GM19468 (cell line): ENCODE measurements around the gene TROAP.
"Not testable (repeated sequence)": the region's sequence is repeated elsewhere in the genome, so short reads cannot be mapped to it uniquely, and the experiment has no call there.

ENCODE experiments used
- ATAC-seq: cut with Tn5 transposase; IDR thresholded peaks from one replicate; pipeline ENCODE4 v1.9.1; 2021; ENCODE audit warnings: mild to moderate bottlenecking, moderate library complexity, moderate number of reproducible peaks; ENCODE audit not compliant: unreplicated experiment; ENCODE audit errors: extremely low read depth

The TROAP gene

GRCh38 chr12:49322708-49323523 lies at the start of gene TROAP:
Gene TROAP (plus strand): TSS chr12:49323255. CDS start chr12:49323609, 354 bp downstream.
- peak; percentile 97 for ATAC-seq

- ATAC-seq: no peak
Measured at GRCh38 chr12:49273726-49274395, 49.2 kb upstream of the TROAP start.

GRCh38 chr12:49274396-49275069 lies 48.5 kb upstream of the TROAP start:
- ATAC-seq: no peak

GRCh38 chr12:49276304-49277290 lies 46.5 kb upstream of the TROAP start:
- ATAC-seq: no peak

- ATAC-seq: no peak
Measured at GRCh38 chr12:49277466-49277865, 45.6 kb upstream of the TROAP start.

GRCh38 chr12:49279706-49280159 lies 43.3 kb upstream of the TROAP start:
- no peak for ATAC-seq

GRCh38 chr12:49280545-49280944 lies 42.5 kb upstream of the TROAP start:
- ATAC-seq: not testable (repeated sequence)

GRCh38 chr12:49282302-49282701 lies 40.8 kb upstream of the TROAP start:
- ATAC-seq: no peak

- ATAC-seq: not testable (repeated sequence)
Measured at GRCh38 chr12:49282740-49283375, 40.2 kb upstream of the TROAP start.

GRCh38 chr12:49283541-49284429 lies 39.3 kb upstream of the TROAP start:
- no peak for ATAC-seq

GRCh38 chr12:49284672-49285071 lies 38.4 kb upstream of the TROAP start:
- no peak for ATAC-seq

- no peak for ATAC-seq
Measured at GRCh38 chr12:49287876-49288275, 35.2 kb upstream of the TROAP start.

- ATAC-seq: no peak
Measured at GRCh38 chr12:49288412-49288853, 34.6 kb upstream of the TROAP start.

GRCh38 chr12:49288922-49289555 lies 34.0 kb upstream of the TROAP start:
- ATAC-seq: no peak

- ATAC-seq: no peak
Measured at GRCh38 chr12:49292729-49293055, 30.4 kb upstream of the TROAP start.

GRCh38 chr12:49293056-49293956 lies 29.7 kb upstream of the TROAP start:
- ATAC-seq: no peak
